ENCODE results near the gene SACS.

SACS gene

GRCh38 chr13:23433171-23434153 lies at the start of gene SACS:
TSS of gene SACS (minus strand) at chr13:23433702. CDS start at chr13:23411239, 22,463 bp downstream.
- no peak for DNase-seq (ENCODE audit: low read depth, low spot score)
- ChIA-PET CTCF (interaction anchor here (0.7 kb wide), 1 partner anchor 24 kb away, joined by 3 read pairs; no protein-coding TSS in a partner anchor), POLR2A (interaction anchor here (0.5 to 0.8 kb wide), 2 partner anchors 60 to 456 kb away, joined by 3 read pairs; no protein-coding TSS in a partner anchor)
- H3K4me3 ChIP-seq (ENCODE audit: low read depth, low read length) = peak within 1 kb of the TSS; percentile 85
- no peak for TF ChIP-seq CTCF (IDR thresholded peaks at IDR 0.05; ENCODE audit: insufficient read depth, low read length, missing control alignments)

- CTCF ChIA-PET = no interaction called here
- POLR2A ChIA-PET = no interaction called here
- H3K4me3 ChIP-seq (ENCODE audit: low read depth, low read length) = no peak overlapping the region
- no peak for TF ChIP-seq CTCF (IDR thresholded peaks at IDR 0.05; ENCODE audit: insufficient read depth, low read length, missing control alignments)
- DNase-seq (ENCODE audit: low read depth, low spot score) = no peak
These were observed 46.8 kb upstream of the SACS start for GRCh38 chr13:23480324-23480723.

- DNase-seq (ENCODE audit: low read depth, low spot score) = no peak
- POLR2A ChIA-PET = no interaction called here
- TF ChIP-seq CTCF (IDR thresholded peaks at IDR 0.05; ENCODE audit: insufficient read depth, low read length, missing control alignments) = no peak
- H3K4me3 ChIP-seq (ENCODE audit: low read depth, low read length) = no peak overlapping the region
- CTCF ChIA-PET = no interaction called here
These were observed 43.6 kb upstream of the SACS start for GRCh38 chr13:23477101-23477500.

DNA sequence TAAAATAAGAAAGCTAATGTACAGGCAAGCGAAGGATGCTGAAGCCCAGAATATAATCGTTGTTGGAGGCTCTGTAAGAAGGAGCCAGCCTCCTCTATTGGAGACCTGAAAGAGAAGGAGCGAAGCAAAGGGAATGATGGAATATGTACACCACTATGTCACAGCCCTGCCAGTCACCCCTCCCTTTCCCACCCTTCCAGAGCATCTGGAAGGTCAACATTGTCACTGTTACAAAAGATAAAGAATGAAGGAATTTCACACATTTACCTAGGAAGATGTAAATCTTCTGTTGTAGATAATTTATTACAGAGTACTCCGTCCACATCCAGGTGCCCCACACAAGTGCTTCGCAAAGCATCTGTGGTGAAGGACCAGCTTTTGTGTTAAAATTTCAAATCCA lies 39.7 kb upstream of the SACS start:
- no peak overlapping the region for H3K4me3 ChIP-seq (ENCODE audit: low read depth, low read length)
- DNase-seq (ENCODE audit: low read depth, low spot score) = no peak
- TF ChIP-seq CTCF (IDR thresholded peaks at IDR 0.05; ENCODE audit: insufficient read depth, low read length, missing control alignments) = no peak
- ChIA-PET CTCF (interaction anchor here (0.9 to 2.1 kb wide), 3 partner anchors 95 to 400 kb away, joined by 3 to 4 read pairs (median 3); no protein-coding TSS in a partner anchor), POLR2A (interaction anchor here (0.8 to 1.1 kb wide), 2 partner anchors 46 to 97 kb away, joined by 3 to 5 read pairs; partner anchors contain the start of gene TNFRSF19)

DNA sequence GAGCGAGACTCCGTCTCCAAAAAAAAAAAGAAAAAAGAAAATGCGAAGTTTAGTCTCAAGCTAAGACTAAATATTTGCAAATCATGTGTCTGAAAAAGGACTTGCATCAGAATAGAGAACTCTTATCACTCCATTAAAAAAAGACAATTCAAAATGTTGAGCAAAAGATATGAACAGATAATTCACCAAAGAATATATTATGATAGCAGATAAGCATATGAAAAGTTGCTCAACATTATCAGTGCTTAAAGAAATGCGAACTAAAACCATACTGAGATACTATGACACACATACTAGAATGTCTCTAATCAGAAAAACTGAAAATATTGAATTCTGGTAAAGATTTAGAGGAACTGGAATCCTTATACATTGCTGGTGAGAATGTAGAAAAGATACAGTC lies 38.7 kb upstream of the SACS start:
- no peak for TF ChIP-seq CTCF (IDR thresholded peaks at IDR 0.05; ENCODE audit: insufficient read depth, low read length, missing control alignments)
- H3K4me3 ChIP-seq (ENCODE audit: low read depth, low read length) = peak overlapping the region; percentile 24; the same call in 1 of the 2 replicates
- ChIA-PET CTCF (interaction anchor here (1.0 to 2.1 kb wide), 3 partner anchors 38 to 401 kb away, joined by 3 to 4 read pairs (median 3); no protein-coding TSS in a partner anchor), POLR2A (interaction anchor here (0.8 kb wide), 1 partner anchor 45 kb away, joined by 3 read pairs; no protein-coding TSS in a partner anchor)
- DNase-seq (ENCODE audit: low read depth, low spot score) = no peak
